H1 (cell line): ENCODE measurements around the gene EPB41L2. TPM values are rescaled to one million over a fixed set of nuclear protein-coding genes. Genes with fewer than 3 reads are reported as not detected.

Experiments
- CTCF ChIA-PET: fragments of 300-600 bp; sonication (Branson Sonifier 250); formaldehyde crosslinking; loops from one replicate; lab custom pipeline; 2021; ENCODE audit not compliant: partially characterized antibody; lab: Charles Lee
- POLR2A ChIA-PET: fragments of 300-600 bp; sonication (Branson Sonifier 250); formaldehyde crosslinking; loops from one replicate; lab custom pipeline; 2021; ENCODE audit warnings: inconsistent platforms; ENCODE audit not compliant: partially characterized antibody; lab: Charles Lee
- DNase-seq, 2 experiments: peaks; one replicate each; pipeline versions ENCODE4 v3.0.0 to v3.0.0-alpha.2; 2010 to 2022; ENCODE audit warnings: low spot score in 2 of 2, low read depth in 1 of 2, mixed read lengths in 1 of 2
- FAIRE-seq: peaks from 2 replicates; lab custom pipeline; 2011; peaks lifted over from hg19 to GRCh38; lab: Jason Lieb, UNC
- H2AFZ ChIP-seq: 2 replicates; pipeline ENCODE4 v1.8.1; 2012; ENCODE audit warnings: low read length, inconsistent platforms
- H2AK5ac ChIP-seq: 2 replicates; pipeline ENCODE4 v1.6.1; 2013; ENCODE audit warnings: low read depth, low read length
- H2BK120ac ChIP-seq: replicated peaks from 2 replicates; pipeline ENCODE3; 2013; ENCODE audit warnings: low read depth, low read length, inconsistent platforms
- H2BK12ac ChIP-seq: 2 replicates; pipeline ENCODE4 v1.6.1; 2013; ENCODE audit warnings: low read depth, low read length
- H2BK15ac ChIP-seq: 2 replicates; pipeline ENCODE4 v1.6.1; 2013; ENCODE audit warnings: low read length
- H2BK20ac ChIP-seq: 2 replicates; pipeline ENCODE4 v1.6.1; 2013; ENCODE audit warnings: low read length
- H2BK5ac ChIP-seq: 2 replicates; pipeline ENCODE4 v1.6.1; 2013; ENCODE audit warnings: low read depth, low read length
- H3K14ac ChIP-seq: 2 replicates; pipeline ENCODE4 v1.6.1; 2013; ENCODE audit warnings: inconsistent platforms; ENCODE audit not compliant: insufficient read length
- H3K18ac ChIP-seq: 2 replicates; pipeline ENCODE4 v1.6.1; 2013; ENCODE audit warnings: low read length; ENCODE audit errors: extremely low read depth
- H3K23ac ChIP-seq: 2 replicates; pipeline ENCODE4 v1.6.1; 2013; ENCODE audit warnings: inconsistent platforms; ENCODE audit not compliant: insufficient read length
- H3K23me2 ChIP-seq: 2 replicates; pipeline ENCODE4 v1.6.1; 2013; ENCODE audit warnings: low read depth, low read length
- H3K27ac ChIP-seq: 2 replicates; pipeline ENCODE4 v1.6.1; 2011; ENCODE audit warnings: low read depth, low read length, inconsistent platforms
- H3K27me3 ChIP-seq, 4 experiments: replicated peaks in 1 of 4; 1 replicate in 1 of 4; 2 replicates in 3 of 4; pipeline versions ENCODE4 v1.6.1 to v1.8.1; 2011 to 2013; ENCODE audit warnings: low read length in 3 of 4, mild to moderate bottlenecking in 3 of 4, inconsistent platforms in 2 of 4, mixed read lengths in 2 of 4, moderate library complexity in 1 of 4; ENCODE audit not compliant: control insufficient read depth in 3 of 4, insufficient read depth in 3 of 4; ENCODE audit errors: extremely low read depth in 1 of 4
- H3K36me3 ChIP-seq, 4 experiments: 2 replicates each; pipeline versions ENCODE4 v1.6.1 to v1.8.1; 2011 to 2013; ENCODE audit warnings: mild to moderate bottlenecking in 4 of 4, low read length in 3 of 4, moderate library complexity in 2 of 4, control low read depth in 1 of 4, inconsistent platforms in 1 of 4; ENCODE audit not compliant: insufficient read depth in 4 of 4, control insufficient read depth in 2 of 4
- H3K4ac ChIP-seq: replicated peaks from 2 replicates; pipeline ENCODE3; 2013; ENCODE audit warnings: low read length, low read depth, mixed read lengths, inconsistent platforms; ENCODE audit not compliant: insufficient read length
- H3K4me1 ChIP-seq, 4 experiments: replicated peaks in 1 of 4; 1 replicate in 1 of 4; 2 replicates in 3 of 4; pipeline versions ENCODE4 v1.6.1 to v1.8.1; 2011 to 2013; ENCODE audit warnings: low read length in 3 of 4, inconsistent platforms in 2 of 4, mixed read lengths in 1 of 4; ENCODE audit not compliant: insufficient read depth in 4 of 4, control insufficient read depth in 3 of 4
- H3K4me2 ChIP-seq, 2 experiments: 2 replicates each; pipeline versions ENCODE4 v1.6.1 to v1.8.1; 2011 to 2013; ENCODE audit warnings: low read depth in 2 of 2, low read length in 2 of 2, control low read depth in 1 of 2, inconsistent platforms in 1 of 2, mild to moderate bottlenecking in 1 of 2; ENCODE audit not compliant: insufficient read depth in 1 of 2
- H3K4me3 ChIP-seq, 4 experiments: fragments of 200-600, 300-600 bp in 1 of 4; sonication (generic), shearing (Covaris generic), sonication (Bioruptor Twin) in 1 of 4; 2 replicates each; pipeline versions ENCODE4 v1.5.1 to v1.8.1; 2011 to 2016; ENCODE audit warnings: low read length in 4 of 4, low read depth in 3 of 4, control low read depth in 2 of 4, inconsistent platforms in 2 of 4, mild to moderate bottlenecking in 2 of 4, mixed read lengths in 1 of 4, moderate library complexity in 1 of 4; ENCODE audit not compliant: insufficient read depth in 2 of 4; ENCODE audit errors: extremely low read depth in 1 of 4
- H3K56ac ChIP-seq: replicated peaks from 2 replicates; pipeline ENCODE3; 2013; ENCODE audit warnings: low read depth, mild to moderate bottlenecking, mixed read lengths, low read length, inconsistent platforms; ENCODE audit not compliant: insufficient read length
- H3K79me1 ChIP-seq: 2 replicates; pipeline ENCODE4 v1.6.1; 2013; ENCODE audit warnings: low read depth, low read length, control low read depth
- H3K79me2 ChIP-seq, 2 experiments: 2 replicates each; pipeline versions ENCODE4 v1.6.1 to v1.8.1; 2012 to 2013; ENCODE audit warnings: low read length in 2 of 2, mild to moderate bottlenecking in 2 of 2, inconsistent platforms in 1 of 2; ENCODE audit not compliant: insufficient read depth in 2 of 2, control insufficient read depth in 1 of 2
- H3K9ac ChIP-seq, 4 experiments: replicated peaks in 1 of 4; 1 replicate in 1 of 4; 2 replicates in 3 of 4; pipeline versions ENCODE4 v1.6.1 to v1.8.1; 2011 to 2013; ENCODE audit warnings: low read depth in 3 of 4, low read length in 3 of 4, control low read depth in 2 of 4, mild to moderate bottlenecking in 2 of 4, moderate library complexity in 2 of 4, inconsistent platforms in 1 of 4; ENCODE audit errors: extremely low read depth in 1 of 4
- H3K9me3 ChIP-seq, 2 experiments: 2 replicates each; pipeline versions ENCODE4 v1.6.1 to v1.8.1; 2012 to 2013; ENCODE audit warnings: mild to moderate bottlenecking in 2 of 2, moderate library complexity in 2 of 2, control low read depth in 1 of 2, inconsistent platforms in 1 of 2, low read depth in 1 of 2, low read length in 1 of 2, mixed read lengths in 1 of 2; ENCODE audit not compliant: insufficient read depth in 2 of 2
- H4K20me1 ChIP-seq, 2 experiments: replicated peaks in 1 of 2; 2 replicates each; pipeline versions ENCODE3 to v1.8.1; 2011 to 2013; ENCODE audit warnings: inconsistent platforms in 2 of 2, low read length in 2 of 2, mild to moderate bottlenecking in 1 of 2; ENCODE audit not compliant: insufficient read depth in 2 of 2, control insufficient read depth in 1 of 2
- H4K5ac ChIP-seq: 2 replicates; pipeline ENCODE4 v1.6.1; 2013; ENCODE audit warnings: low read length, low read depth, mixed read lengths, inconsistent platforms; ENCODE audit not compliant: insufficient read length
- H4K8ac ChIP-seq: 2 replicates; pipeline ENCODE4 v1.8.0; 2013; ENCODE audit warnings: mild to moderate bottlenecking, moderate library complexity, low read length, inconsistent platforms; ENCODE audit not compliant: insufficient read depth; ENCODE audit errors: extremely low read depth
- H4K91ac ChIP-seq: replicated peaks from 2 replicates; pipeline ENCODE3; 2013; ENCODE audit warnings: low read length, mixed read lengths, inconsistent platforms; ENCODE audit not compliant: insufficient read length
- MAFK ChIP-seq: IDR thresholded peaks from 2 replicates; pipeline ENCODE4 v1.6.1; 2012; ENCODE audit warnings: low read depth, mild to moderate bottlenecking, improper control_type of control experiment, low read length
- RBBP5 ChIP-seq: IDR thresholded peaks from 2 replicates; pipeline ENCODE4 v1.7.1; 2012; ENCODE audit warnings: low read depth, mild to moderate bottlenecking, inconsistent platforms, low read length, moderate library complexity, borderline replicate concordance
- WGBS, 2 experiments: shearing (Covaris generic) in 1 of 2; methylation state at CpG; one replicate each; pipeline versions ENCODE4 v1.1.6 to v1.1.7; 2013 to 2015; ENCODE audit warnings: low lambda C conversion rate in 2 of 2, mixed read lengths in 2 of 2, inconsistent platforms in 1 of 2, low coverage in 1 of 2, missing lambda C conversion rate in 1 of 2; ENCODE audit not compliant: insufficient replicate concordance in 2 of 2, insufficient coverage in 1 of 2, insufficient read length in 1 of 2; ENCODE audit errors: extremely low coverage in 1 of 2, missing lambda C conversion rate in 1 of 2; 5-methylcytosine and 5-hydroxymethylcytosine counted together
- polyA plus RNA-seq, 7 experiments: library from polyadenylated mRNA; depleted of rRNA in 3 of 7; stranded (reverse) in 5 of 7; unstranded in 2 of 7; fragments of >200 nt in 5 of 7; fragments of 200-250 nt in 2 of 7; gene quantifications; 1 replicate in 5 of 7; 2 replicates in 1 of 7; 4 replicates in 1 of 7; pipeline versions ENCODE4 v1.2.1 to v1.2.3, GENCODE V29; 2011 to 2013; ENCODE audit warnings: missing spikeins in 2 of 7, mixed read lengths in 2 of 7
- total RNA-seq: library from RNA; stranded (reverse); fragmentation: NEBNext Ultra II Directional; extraction: Animal tissue kit (Norgen Biotek cat#: 25700); gene quantifications from 2 replicates; pipeline ENCODE4 v1.2.1, GENCODE V29; 2021

Gene EPB41L2
- total and polyA plus RNA-seq, 2 of the 8 experiments (the other 6 are each of a cell fraction or from before 2014, with no cell fraction given), result 22.5 to 123 TPM

GRCh38 chr6:130890521-130890971 is 172.5 kb downstream of the EPB41L2 start:
- Histone ChIP-seq H2AK5ac (no peak overlapping the region), H3K27me3 (no peaks in the 10 kb centered on the region), H3K79me2 (no peaks in the 10 kb centered on the region), H3K79me1 (no peaks in the 10 kb centered on the region), H3K23me2 (no peaks in the 10 kb centered on the region), H3K4me2 (no peak overlapping the region), H2BK5ac (no peak overlapping the region), H4K91ac (no peak overlapping the region), H2BK12ac (no peak overlapping the region), H2AFZ (no peak overlapping the region), H2BK20ac (no peak overlapping the region), H4K8ac (no peak overlapping the region), H3K9ac (no peak overlapping the region), H2BK15ac (no peak overlapping the region), H3K56ac (no peak overlapping the region), H3K4me1 (no peaks in the 10 kb centered on the region), H3K18ac (no peak overlapping the region), H3K4ac (no peak overlapping the region), H4K20me1 (no peaks in the 10 kb centered on the region), H3K4me3 (no peak overlapping the region), H3K36me3 (peaks cover 0 to 3% (median 3%) of the 10 kb centered on the region in 4 experiments; a peak in 6 of 8 replicates), H2BK120ac (no peak overlapping the region), H3K9me3 (no peaks in the 10 kb centered on the region), H4K5ac (no peak overlapping the region), H3K14ac (no peak overlapping the region), H3K27ac (no peak overlapping the region), H3K23ac (no peak overlapping the region)
- POLR2A ChIA-PET, result interaction anchor here (1.3 kb wide), 1 partner anchor 737 kb away, joined by 4 read pairs; the partner anchor contains the start of gene MED23
- no peak for FAIRE-seq
- CTCF ChIA-PET, result interaction anchor here (0.9 to 1.4 kb wide), 5 partner anchors 9 to 707 kb away, joined by 3 to 4 read pairs (median 3); no protein-coding TSS in a partner anchor
- no peak for DNase-seq
- 93% methylated on average over 2 of the region's 2 CpGs; no CpG with 5 or more reads in 1 of the 2 experiments for WGBS, 2 experiments
- TF ChIP-seq RBBP5, result no peak
- no peak for TF ChIP-seq MAFK
